Measurements from ENCODE around the gene DUSP6.

Gene DUSP6

GRCh38 chr12:89328151-89329030 lies 23.9 kb downstream of the DUSP6 start:
- no peak for DNase-seq

- DNase-seq = no peak
Observed at GRCh38 chr12:89327486-89328094, 24.7 kb downstream of the DUSP6 start.

- DNase-seq = no peak
Observed at GRCh38 chr12:89326239-89327040, 25.9 kb downstream of the DUSP6 start.

- no peak for DNase-seq
Observed at GRCh38 chr12:89325495-89325894, 26.8 kb downstream of the DUSP6 start.

- DNase-seq = no peak
Observed at GRCh38 chr12:89324437-89324836, 27.9 kb downstream of the DUSP6 start.

- no peak for DNase-seq
Observed at GRCh38 chr12:89323568-89324218, 28.6 kb downstream of the DUSP6 start.

- DNase-seq = no peak
Observed at GRCh38 chr12:89320735-89321134, 31.6 kb downstream of the DUSP6 start.

GRCh38 chr12:89319606-89320005 lies 32.7 kb downstream of the DUSP6 start:
- DNase-seq = no peak

GRCh38 chr12:89319122-89319521 lies 33.2 kb downstream of the DUSP6 start:
- no peak for DNase-seq

GRCh38 chr12:89316705-89317139 lies 35.6 kb downstream of the DUSP6 start:
- DNase-seq = no peak

- DNase-seq = no peak
Observed at GRCh38 chr12:89314060-89314761, 38.1 kb downstream of the DUSP6 start.

- DNase-seq = no peak
Observed at GRCh38 chr12:89311703-89312293, 40.5 kb downstream of the DUSP6 start.

GRCh38 chr12:89309815-89310214 lies 42.5 kb downstream of the DUSP6 start:
- no peak for DNase-seq

GRCh38 chr12:89309440-89309802 lies 42.9 kb downstream of the DUSP6 start:
- DNase-seq = no peak

GRCh38 chr12:89307474-89308253 lies 44.6 kb downstream of the DUSP6 start:
- no peak for DNase-seq

GRCh38 chr12:89306827-89307473 lies 45.4 kb downstream of the DUSP6 start:
- DNase-seq = no peak

GRCh38 chr12:89305373-89305772 lies 46.9 kb downstream of the DUSP6 start:
- DNase-seq = no peak

GRCh38 chr12:89299931-89300330 lies 52.4 kb downstream of the DUSP6 start:
- no peak for DNase-seq

- no peak for DNase-seq
Observed at GRCh38 chr12:89299417-89299816, 52.9 kb downstream of the DUSP6 start.
